GM23338 (cell line): ENCODE results near the gene TMCO4.

Experiments used
- CREB1 ChIP-seq: fragments of 250-450 bp; sonication (Bioruptor Pico); IDR thresholded peaks from 2 replicates; pipeline ENCODE4 v1.5.0; 2020; ENCODE audit warnings: low read depth, mild to moderate bottlenecking, moderate library complexity
- EZH2 ChIP-seq: fragments of 200-600 bp; sonication (generic); IDR thresholded peaks from one replicate; pipeline ENCODE4 v1.8.0; 2017; ENCODE audit warnings: antibody characterized with exemption, mild to moderate bottlenecking, low read depth; ENCODE audit not compliant: unreplicated experiment
- EZH2phosphoT487 ChIP-seq: fragments of 200-600 bp; sonication (generic); IDR thresholded peaks from one replicate; pipeline ENCODE4 v1.8.1; 2018; ENCODE audit warnings: antibody characterized with exemption; ENCODE audit not compliant: unreplicated experiment
- POLR2AphosphoS5 ChIP-seq: IDR thresholded peaks from 2 replicates; pipeline ENCODE4 v1.6.1; 2016; ENCODE audit warnings: antibody characterized with exemption, low read depth
- ZNF114 ChIP-seq: fragments of 250-450 bp; sonication (Bioruptor Pico); IDR thresholded peaks from 2 replicates; pipeline ENCODE4 v1.5.0; 2020; ENCODE audit warnings: mild to moderate bottlenecking, moderate library complexity
- TF ChIP-seq, protein P1 (sequence below), 2 experiments: fragments of 200-600 bp in 1 of 2; sonication (generic) in 1 of 2; conservative IDR thresholded peaks; 2 replicates each; pipeline versions ENCODE4 v1.5.1 to v1.6.1; 2016 to 2017; ENCODE audit warnings: antibody characterized with exemption in 2 of 2, low read depth in 2 of 2, mild to moderate bottlenecking in 2 of 2, moderate library complexity in 1 of 2
- TF ChIP-seq, protein P2 (sequence below): IDR thresholded peaks from one replicate; pipeline ENCODE4 v1.6.1; 2018; ENCODE audit warnings: antibody characterized with exemption; ENCODE audit not compliant: unreplicated experiment
- TF ChIP-seq, protein P3 (sequence below): IDR thresholded peaks from 2 replicates; pipeline ENCODE4 v1.6.1; 2016; ENCODE audit warnings: antibody characterized with exemption

DNA sequence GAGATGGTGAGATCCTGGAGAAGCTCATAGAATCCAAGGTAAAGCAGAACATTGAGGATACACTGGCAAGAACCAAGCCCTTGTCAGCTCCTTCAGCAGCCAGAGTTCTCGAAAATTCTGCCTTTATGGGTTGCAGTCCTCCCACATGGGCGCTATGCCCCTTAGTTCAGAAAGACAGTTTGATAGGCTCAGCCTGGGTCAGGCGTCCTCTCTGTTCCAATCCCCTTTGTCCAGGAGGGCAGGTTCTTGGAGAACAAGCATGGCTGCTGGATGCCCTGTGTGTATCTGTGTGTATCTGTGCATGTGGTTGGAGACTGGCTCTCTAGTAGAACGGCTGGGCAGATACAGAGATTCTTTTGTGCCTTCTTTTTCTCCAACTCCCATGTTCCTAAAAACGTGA is 163.7 kb downstream of the TMCO4 start:
- TF ChIP-seq POLR2AphosphoS5 (no peak), EZH2 (no peak), EZH2phosphoT487 (no peak), ZNF114 (CRISPR knock-in tag) (no peak), CREB1 (no peak)
- TF ChIP-seq, protein P1, sequence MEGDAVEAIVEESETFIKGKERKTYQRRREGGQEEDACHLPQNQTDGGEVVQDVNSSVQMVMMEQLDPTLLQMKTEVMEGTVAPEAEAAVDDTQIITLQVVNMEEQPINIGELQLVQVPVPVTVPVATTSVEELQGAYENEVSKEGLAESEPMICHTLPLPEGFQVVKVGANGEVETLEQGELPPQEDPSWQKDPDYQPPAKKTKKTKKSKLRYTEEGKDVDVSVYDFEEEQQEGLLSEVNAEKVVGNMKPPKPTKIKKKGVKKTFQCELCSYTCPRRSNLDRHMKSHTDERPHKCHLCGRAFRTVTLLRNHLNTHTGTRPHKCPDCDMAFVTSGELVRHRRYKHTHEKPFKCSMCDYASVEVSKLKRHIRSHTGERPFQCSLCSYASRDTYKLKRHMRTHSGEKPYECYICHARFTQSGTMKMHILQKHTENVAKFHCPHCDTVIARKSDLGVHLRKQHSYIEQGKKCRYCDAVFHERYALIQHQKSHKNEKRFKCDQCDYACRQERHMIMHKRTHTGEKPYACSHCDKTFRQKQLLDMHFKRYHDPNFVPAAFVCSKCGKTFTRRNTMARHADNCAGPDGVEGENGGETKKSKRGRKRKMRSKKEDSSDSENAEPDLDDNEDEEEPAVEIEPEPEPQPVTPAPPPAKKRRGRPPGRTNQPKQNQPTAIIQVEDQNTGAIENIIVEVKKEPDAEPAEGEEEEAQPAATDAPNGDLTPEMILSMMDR (conservative IDR thresholded peaks at IDR 0.05; ENCODE audit: low read depth in 2 of 2), result no peak
- TF ChIP-seq, protein P2, sequence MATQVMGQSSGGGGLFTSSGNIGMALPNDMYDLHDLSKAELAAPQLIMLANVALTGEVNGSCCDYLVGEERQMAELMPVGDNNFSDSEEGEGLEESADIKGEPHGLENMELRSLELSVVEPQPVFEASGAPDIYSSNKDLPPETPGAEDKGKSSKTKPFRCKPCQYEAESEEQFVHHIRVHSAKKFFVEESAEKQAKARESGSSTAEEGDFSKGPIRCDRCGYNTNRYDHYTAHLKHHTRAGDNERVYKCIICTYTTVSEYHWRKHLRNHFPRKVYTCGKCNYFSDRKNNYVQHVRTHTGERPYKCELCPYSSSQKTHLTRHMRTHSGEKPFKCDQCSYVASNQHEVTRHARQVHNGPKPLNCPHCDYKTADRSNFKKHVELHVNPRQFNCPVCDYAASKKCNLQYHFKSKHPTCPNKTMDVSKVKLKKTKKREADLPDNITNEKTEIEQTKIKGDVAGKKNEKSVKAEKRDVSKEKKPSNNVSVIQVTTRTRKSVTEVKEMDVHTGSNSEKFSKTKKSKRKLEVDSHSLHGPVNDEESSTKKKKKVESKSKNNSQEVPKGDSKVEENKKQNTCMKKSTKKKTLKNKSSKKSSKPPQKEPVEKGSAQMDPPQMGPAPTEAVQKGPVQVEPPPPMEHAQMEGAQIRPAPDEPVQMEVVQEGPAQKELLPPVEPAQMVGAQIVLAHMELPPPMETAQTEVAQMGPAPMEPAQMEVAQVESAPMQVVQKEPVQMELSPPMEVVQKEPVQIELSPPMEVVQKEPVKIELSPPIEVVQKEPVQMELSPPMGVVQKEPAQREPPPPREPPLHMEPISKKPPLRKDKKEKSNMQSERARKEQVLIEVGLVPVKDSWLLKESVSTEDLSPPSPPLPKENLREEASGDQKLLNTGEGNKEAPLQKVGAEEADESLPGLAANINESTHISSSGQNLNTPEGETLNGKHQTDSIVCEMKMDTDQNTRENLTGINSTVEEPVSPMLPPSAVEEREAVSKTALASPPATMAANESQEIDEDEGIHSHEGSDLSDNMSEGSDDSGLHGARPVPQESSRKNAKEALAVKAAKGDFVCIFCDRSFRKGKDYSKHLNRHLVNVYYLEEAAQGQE, result no peak
- TF ChIP-seq, protein P3, sequence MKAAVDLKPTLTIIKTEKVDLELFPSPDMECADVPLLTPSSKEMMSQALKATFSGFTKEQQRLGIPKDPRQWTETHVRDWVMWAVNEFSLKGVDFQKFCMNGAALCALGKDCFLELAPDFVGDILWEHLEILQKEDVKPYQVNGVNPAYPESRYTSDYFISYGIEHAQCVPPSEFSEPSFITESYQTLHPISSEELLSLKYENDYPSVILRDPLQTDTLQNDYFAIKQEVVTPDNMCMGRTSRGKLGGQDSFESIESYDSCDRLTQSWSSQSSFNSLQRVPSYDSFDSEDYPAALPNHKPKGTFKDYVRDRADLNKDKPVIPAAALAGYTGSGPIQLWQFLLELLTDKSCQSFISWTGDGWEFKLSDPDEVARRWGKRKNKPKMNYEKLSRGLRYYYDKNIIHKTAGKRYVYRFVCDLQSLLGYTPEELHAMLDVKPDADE, result no peak
